ENCODE results near the gene SUCLA2.

Gene SUCLA2

GRCh38 chr13:47901441-47901840 lies 99.6 kb downstream of the SUCLA2 start:
- H3K9me3 ChIP-seq (ENCODE audit: insufficient read depth, low read depth, low read length): no peaks in the 10 kb centered on the region
- no peaks in the 10 kb centered on the region for H3F3A ChIP-seq (ENCODE audit: low read depth)
- no peak for TF ChIP-seq EZH2phosphoT487 (IDR thresholded peaks at IDR 0.05; ENCODE audit: borderline replicate concordance)
- no peak for TF ChIP-seq CTCF (conservative IDR thresholded peaks at IDR 0.05; ENCODE audit: low read length)
- H3K4me3 ChIP-seq (ENCODE audit: low read length, poor library complexity, severe bottlenecking): no peak overlapping the region
- no peaks in the 10 kb centered on the region for H3K9me2 ChIP-seq (replicated peaks; ENCODE audit: low read depth, low read length)
- no peaks in the 10 kb centered on the region for H3K36me3 ChIP-seq (ENCODE audit: insufficient read depth, low read length)
- no peaks in the 10 kb centered on the region for H4K20me1 ChIP-seq (ENCODE audit: insufficient read depth, low read length, poor library complexity, severe bottlenecking)
- no peak overlapping the region for H3K4me2 ChIP-seq (ENCODE audit: low read depth, low read length, poor library complexity, severe bottlenecking)
- no peak overlapping the region for H3K9ac ChIP-seq (ENCODE audit: low read depth, low read length, poor library complexity, severe bottlenecking)
- H2AFZ ChIP-seq (ENCODE audit: low read length): no peak overlapping the region
- no peaks in the 10 kb centered on the region for H3K27me3 ChIP-seq (ENCODE audit: insufficient read depth, low read length, poor library complexity, severe bottlenecking)
- H3K4me1 ChIP-seq (ENCODE audit: insufficient read depth, low read length, poor library complexity, severe bottlenecking): peaks cover 4% of the 10 kb centered on the region
- no peaks in the 10 kb centered on the region for H3K79me2 ChIP-seq (ENCODE audit: insufficient read depth, low read length)

GRCh38 chr13:47898080-47898479 lies 103.0 kb downstream of the SUCLA2 start:
- no peaks in the 10 kb centered on the region for H3K79me2 ChIP-seq (ENCODE audit: insufficient read depth, low read length)
- H3K9me3 ChIP-seq (ENCODE audit: insufficient read depth, low read depth, low read length): no peaks in the 10 kb centered on the region
- H4K20me1 ChIP-seq (ENCODE audit: insufficient read depth, low read length, poor library complexity, severe bottlenecking): no peaks in the 10 kb centered on the region
- no peak overlapping the region for H3K9ac ChIP-seq (ENCODE audit: low read depth, low read length, poor library complexity, severe bottlenecking)
- no peaks in the 10 kb centered on the region for H3F3A ChIP-seq (ENCODE audit: low read depth)
- no peaks in the 10 kb centered on the region for H3K36me3 ChIP-seq (ENCODE audit: insufficient read depth, low read length)
- H3K4me1 ChIP-seq (ENCODE audit: insufficient read depth, low read length, poor library complexity, severe bottlenecking): no peaks in the 10 kb centered on the region
- H2AFZ ChIP-seq (ENCODE audit: low read length): no peak overlapping the region
- H3K9me2 ChIP-seq (replicated peaks; ENCODE audit: low read depth, low read length): no peaks in the 10 kb centered on the region
- no peak for TF ChIP-seq CTCF (conservative IDR thresholded peaks at IDR 0.05; ENCODE audit: low read length)
- TF ChIP-seq EZH2phosphoT487 (IDR thresholded peaks at IDR 0.05; ENCODE audit: borderline replicate concordance): no peak
- no peak overlapping the region for H3K4me3 ChIP-seq (ENCODE audit: low read length, poor library complexity, severe bottlenecking)
- H3K4me2 ChIP-seq (ENCODE audit: low read depth, low read length, poor library complexity, severe bottlenecking): no peak overlapping the region
- no peaks in the 10 kb centered on the region for H3K27me3 ChIP-seq (ENCODE audit: insufficient read depth, low read length, poor library complexity, severe bottlenecking)

- no peaks in the 10 kb centered on the region for H3K9me2 ChIP-seq (replicated peaks; ENCODE audit: low read depth, low read length)
- no peak overlapping the region for H3K4me3 ChIP-seq (ENCODE audit: low read length, poor library complexity, severe bottlenecking)
- TF ChIP-seq EZH2phosphoT487 (IDR thresholded peaks at IDR 0.05; ENCODE audit: borderline replicate concordance): no peak
- TF ChIP-seq CTCF (conservative IDR thresholded peaks at IDR 0.05; ENCODE audit: low read length): no peak
- no peak overlapping the region for H2AFZ ChIP-seq (ENCODE audit: low read length)
- no peaks in the 10 kb centered on the region for H3K79me2 ChIP-seq (ENCODE audit: insufficient read depth, low read length)
- no peaks in the 10 kb centered on the region for H3F3A ChIP-seq (ENCODE audit: low read depth)
- H3K36me3 ChIP-seq (ENCODE audit: insufficient read depth, low read length): no peaks in the 10 kb centered on the region
- H4K20me1 ChIP-seq (ENCODE audit: insufficient read depth, low read length, poor library complexity, severe bottlenecking): no peaks in the 10 kb centered on the region
- H3K27me3 ChIP-seq (ENCODE audit: insufficient read depth, low read length, poor library complexity, severe bottlenecking): no peaks in the 10 kb centered on the region
- no peak overlapping the region for H3K4me2 ChIP-seq (ENCODE audit: low read depth, low read length, poor library complexity, severe bottlenecking)
- no peaks in the 10 kb centered on the region for H3K4me1 ChIP-seq (ENCODE audit: insufficient read depth, low read length, poor library complexity, severe bottlenecking)
- no peak overlapping the region for H3K9ac ChIP-seq (ENCODE audit: low read depth, low read length, poor library complexity, severe bottlenecking)
- no peaks in the 10 kb centered on the region for H3K9me3 ChIP-seq (ENCODE audit: insufficient read depth, low read depth, low read length)
Observed at GRCh38 chr13:47897411-47898050, 103.5 kb downstream of the SUCLA2 start.

All from Loucy (cell line).